Stimulated activated CD4-positive, alpha-beta T cell treated with anti-CD3 and anti-CD28 coated beads, TNF-alpha, amount 100 ng/mL, for 4 hours (primary cell): ENCODE data around the gene NTSR2.

Experiments used
- DNase-seq, 3 experiments: peaks; one replicate each; pipeline ENCODE4 v3.0.0-alpha.2; 2020; ENCODE audit warnings: low read depth in 3 of 3

Gene NTSR2

GRCh38 chr2:11628675-11629074 lies 41.3 kb downstream of the NTSR2 start:
- no peak for DNase-seq

DNA sequence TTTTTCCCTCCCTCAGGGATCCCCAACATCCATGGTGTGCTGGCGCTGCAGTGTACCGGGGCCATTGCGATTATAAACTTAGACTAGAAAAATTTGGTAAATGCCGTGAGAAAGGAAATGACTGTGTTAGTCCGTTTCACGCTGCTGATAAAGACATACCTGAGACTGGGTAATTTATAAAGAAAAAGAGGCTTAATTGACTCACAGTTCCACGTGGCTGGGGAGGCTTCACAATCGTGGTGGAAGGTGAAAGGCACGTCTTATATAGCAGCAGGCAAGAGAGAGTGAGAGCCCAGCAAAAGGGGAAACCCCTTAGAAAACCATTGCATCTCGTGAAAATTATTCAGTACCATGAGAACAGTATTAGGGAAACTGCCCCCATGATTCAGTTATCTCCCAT lies 44.3 kb downstream of the NTSR2 start:
- no peak for DNase-seq

DNA sequence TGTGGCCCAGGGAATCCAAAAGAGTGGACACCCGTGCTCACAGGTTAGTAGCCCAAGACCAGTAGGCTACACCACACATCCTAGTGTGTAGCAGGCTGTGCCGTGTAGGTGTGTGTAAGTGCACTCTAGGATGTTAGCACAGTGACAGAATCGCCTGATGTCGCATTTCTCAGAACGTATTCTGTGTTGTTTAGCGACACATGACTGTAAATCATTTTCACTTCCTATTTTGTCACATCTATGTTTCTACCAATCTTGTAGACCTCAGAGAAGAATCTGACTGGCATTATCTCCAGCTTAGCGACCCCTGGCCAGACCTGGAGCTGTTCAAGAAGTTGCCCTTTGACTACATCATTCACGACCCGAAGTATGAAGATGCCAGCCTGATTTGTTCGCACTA lies 45.1 kb downstream of the NTSR2 start:
- DNase-seq: no peak

DNA sequence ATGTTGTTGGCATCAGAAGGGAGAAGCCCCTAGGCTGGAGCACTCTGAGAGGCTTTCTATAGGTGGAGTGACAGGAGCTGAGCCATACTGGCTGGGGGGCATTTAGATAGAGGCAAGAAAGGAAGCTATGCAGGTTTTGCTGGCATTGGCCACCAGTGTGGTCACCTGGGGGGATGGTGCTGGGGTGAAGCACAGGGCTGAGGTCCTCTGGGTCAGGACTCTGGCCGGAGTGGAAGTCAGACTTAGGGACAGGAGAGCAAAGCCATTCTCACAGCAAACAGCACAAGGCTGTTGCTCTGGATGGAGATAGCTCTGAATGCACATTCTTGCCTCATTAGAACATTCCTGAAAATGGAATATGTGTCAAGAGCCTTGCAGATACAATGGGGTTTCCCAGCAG lies 47.4 kb downstream of the NTSR2 start:
- DNase-seq: no peak

GRCh38 chr2:11621410-11621809 lies 48.6 kb downstream of the NTSR2 start:
- no peak for DNase-seq

DNA sequence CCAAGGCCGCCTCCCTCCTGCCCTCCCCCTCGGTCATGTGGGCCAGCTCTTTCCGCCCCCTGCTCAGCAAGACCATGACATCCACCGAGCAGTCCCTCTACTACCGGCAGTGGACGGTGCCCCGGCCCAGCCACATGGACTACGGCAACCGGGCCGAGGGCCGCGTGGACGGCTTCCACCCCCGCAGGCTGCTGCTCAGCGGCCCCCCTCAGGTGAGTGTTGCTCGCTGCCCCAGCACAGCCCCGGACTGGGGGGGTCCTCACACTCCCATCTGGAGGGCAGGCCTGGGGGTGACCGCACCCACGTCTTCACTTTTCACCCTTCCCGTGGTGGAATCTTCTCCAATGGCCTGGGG lies 51.3 kb downstream of the NTSR2 start:
- DNase-seq: no peak

DNA sequence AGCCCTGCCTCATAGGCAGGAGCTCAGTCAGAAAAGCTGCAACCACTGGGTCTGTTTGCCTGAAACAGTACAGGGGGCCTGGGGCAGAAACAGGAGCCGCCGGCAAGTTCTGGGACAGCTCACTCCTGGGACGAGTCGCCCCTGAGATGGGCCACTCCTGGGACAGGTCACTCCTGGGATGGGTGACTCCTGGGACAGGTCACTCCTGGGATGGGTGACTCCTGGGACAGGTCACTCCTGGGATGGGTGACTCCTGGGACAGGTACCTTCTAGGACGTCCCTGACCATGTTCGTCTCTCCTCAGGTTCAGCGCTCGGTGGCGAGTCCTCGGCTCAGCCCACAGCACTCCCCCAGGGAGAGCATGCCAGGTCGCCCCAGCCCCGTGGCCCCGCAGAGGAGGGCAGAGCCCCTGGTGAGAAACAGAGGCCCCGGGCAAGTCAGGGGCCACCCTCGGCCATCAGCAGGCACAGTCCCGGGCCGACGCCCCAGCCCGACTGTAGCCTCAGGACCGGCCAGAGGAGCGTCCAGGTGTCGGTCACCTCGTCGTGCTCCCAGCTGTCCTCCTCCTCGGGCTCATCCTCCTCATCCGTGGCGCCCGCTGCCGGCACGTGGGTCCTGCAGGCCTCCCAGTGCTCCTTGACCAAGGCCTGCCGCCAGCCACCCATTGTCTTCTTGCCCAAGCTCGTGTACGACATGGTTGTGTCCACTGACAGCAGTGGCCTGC lies 51.8 kb downstream of the NTSR2 start:
- DNase-seq: no peak

DNA sequence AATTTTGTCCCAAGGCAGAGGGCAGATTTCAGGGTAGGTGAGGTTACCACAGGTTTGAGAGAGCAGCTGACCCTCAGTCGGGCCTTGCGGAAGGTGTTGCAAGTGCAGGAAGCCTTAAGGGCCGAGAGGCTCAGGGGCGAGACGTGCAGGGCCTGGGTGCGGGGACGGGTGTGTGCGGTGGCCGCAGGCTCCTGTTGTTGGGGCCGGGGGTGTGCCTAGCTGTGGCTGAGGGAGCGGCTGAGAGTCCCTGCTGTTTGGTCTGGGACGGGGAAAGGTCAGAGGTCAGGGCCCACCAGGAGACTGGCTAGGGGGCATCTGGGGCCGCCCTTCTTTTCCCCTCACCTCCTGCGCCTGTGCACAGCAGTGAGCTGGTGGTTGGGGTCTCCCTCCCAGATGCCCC lies 52.5 kb downstream of the NTSR2 start:
- DNase-seq: no peak

DNA sequence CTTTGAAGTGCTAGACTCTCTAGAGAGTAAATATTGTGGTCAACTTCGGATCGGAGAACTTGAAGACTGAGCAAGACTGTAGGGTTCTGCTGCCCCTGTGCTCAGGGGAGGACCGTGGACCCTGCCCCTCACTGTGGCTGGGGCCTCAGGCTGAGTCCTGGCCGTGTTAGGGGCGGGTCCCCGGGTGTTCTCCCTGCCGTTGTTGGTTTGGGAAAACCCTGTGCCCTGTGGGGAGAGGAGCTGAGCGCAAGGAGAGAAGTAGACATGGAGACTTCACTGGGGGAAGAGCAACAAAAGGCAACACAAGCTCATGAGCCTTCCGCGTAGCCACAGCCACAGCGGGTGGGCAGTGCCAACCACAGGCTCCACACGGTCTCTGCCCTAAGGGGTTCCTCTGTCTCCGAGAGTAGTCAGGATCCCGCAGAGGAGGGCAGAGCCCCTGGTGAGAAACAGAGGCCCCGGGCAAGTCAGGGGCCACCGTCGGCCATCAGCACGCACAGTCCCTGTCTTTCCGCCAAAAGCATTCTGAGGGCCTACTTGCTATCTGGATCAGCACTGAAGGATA lies 53.1 kb downstream of the NTSR2 start:
- DNase-seq: no peak

DNA sequence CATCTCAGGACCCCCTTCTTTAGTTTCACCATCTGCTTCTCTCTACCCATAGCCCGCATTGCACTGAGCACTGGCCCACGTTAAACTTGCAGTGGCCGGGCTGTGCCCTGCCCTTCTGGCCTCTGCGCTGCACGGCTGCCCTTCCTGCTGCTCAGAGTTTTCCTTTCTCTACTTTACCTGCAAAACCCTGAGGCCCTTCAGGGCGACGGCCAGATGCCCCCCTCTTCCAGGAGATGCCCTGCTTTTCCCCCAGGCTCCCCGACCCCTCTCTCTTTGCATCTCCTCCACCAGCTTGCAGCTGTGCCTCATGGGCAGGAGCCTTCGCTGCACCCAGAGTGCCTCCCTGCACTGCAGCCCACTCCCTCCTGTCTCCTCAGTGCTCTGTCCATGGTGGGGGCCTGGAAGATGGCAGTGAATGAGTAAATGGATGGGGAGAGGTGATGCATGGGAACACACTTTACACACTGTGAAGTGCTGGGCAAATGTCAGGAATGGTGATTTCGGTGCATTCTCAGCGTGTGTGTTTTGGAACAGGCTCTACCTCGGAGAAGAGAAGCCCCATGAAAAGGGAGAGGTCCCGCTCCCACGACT lies 53.8 kb downstream of the NTSR2 start:
- DNase-seq: no peak

DNA sequence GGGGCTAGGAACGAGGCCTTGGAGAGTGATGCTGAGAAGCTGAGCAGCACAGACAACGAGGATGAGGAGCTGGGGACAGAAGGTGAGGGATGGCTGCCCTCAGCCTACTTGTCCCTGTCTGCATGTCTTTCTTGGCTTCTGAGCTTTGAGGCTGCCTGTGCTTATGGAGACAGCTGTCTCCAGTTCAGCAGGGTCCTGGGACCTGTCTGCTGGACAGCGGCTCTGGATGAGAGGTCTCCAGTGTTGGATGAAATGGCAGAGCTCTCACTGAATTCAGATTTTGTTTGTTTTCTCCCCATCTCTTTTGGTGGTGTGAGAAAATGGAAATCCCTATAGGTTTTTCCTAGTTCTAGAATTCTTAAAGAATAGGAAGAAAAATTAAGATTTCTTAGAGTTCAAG lies 54.8 kb downstream of the NTSR2 start:
- DNase-seq: no peak

DNA sequence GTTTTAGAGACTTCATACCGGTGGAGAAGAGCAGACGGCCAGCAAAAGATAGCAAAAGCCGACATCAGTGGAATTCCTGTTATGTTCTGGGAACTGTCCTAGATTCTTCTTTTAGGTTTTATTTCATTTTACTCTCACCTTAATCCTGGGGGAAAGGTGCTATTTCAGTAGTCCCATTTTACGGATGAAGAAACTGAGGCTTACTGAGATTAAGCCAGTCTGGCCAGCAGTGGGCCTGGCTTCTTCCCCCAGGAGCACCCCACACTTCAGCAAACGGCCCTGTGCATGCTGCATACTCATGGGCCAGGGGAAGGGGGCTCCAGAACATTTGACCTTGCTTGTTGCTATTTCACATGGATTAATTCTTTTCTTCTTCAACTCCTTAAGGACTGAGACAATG lies 56.7 kb downstream of the NTSR2 start:
- no peak for DNase-seq

DNA sequence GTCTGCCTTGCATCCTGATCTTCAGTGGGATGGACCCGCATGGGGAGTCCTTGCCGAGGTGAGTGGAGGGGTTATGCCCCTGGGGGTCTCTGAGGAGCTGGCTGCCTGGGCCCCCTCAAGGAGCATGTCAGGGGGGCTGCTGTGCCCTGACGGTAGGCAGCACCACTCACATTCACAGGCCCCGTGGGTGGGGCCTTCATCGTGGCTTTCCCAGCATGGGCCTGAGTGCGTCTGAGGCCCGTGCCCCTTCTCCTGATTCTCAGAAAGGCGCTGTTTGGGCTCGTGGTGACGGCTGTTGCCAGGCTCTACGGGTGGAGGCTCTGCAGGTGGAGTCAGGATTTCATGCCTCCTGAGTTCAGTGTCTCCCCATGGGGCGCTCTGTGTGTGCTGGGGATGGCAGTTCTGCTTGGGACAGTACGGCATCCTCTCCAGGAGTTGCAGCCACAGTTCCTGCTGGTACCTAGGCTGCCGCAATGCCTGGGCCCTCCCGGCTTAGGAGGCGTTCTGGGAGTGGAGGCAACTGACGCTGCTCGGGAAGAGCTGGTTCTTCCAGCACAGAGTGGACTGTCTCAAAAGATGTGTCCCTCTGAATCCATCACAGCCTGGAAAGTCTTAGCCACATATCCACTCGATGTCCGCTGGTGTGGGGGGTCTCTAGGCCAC lies 57.3 kb downstream of the NTSR2 start:
- DNase-seq: no peak

GRCh38 chr2:11611251-11611650 lies 58.7 kb downstream of the NTSR2 start:
- DNase-seq: no peak

- DNase-seq: no peak
Measured at GRCh38 chr2:11610624-11611242, 59.3 kb downstream of the NTSR2 start.
